Retina (tissue), 1 donor: ENCODE results near the gene KIRREL3.

ENCODE experiments used
- DNase-seq: peaks from one replicate; pipeline ENCODE4 v3.0.0-alpha.2; 2016

KIRREL3 gene

DNA sequence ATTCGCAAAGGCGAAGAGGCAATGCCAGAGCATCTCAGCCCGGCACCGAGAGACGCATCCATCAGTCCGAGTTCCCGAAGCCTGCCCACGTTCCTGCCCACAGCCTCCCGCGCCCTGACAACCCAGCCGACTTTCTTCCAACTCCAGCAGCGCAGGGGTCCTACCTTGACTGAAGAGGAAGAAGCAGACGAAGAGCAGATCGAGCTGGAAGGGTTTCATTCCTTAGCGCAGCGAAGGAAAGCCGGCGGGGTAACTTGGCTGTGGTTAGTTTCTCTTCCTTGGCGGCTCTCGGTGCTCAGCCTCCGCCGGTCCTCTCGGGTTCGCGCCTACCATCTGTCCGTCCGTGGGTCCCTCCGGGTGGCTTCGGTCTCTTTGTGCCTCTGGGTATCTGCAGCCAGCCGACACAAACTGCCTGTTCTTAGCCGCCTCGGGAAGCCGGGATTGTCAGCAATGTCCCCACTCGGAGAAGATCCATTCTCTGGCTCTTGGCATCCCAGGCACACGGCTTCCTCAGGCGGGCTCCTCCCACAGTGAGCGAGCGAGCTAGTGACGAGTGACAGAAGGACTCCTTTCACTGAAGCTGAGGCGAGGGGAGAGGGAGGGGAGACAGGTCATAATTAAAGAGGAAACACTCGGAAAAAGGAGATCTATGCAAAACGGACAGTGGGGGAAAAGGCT lies at the start of gene KIRREL3:
Gene KIRREL3 (minus strand): TSS at position 480 of the 678 bp plus-strand sequence.
- peak; percentile 84 for DNase-seq

DNA sequence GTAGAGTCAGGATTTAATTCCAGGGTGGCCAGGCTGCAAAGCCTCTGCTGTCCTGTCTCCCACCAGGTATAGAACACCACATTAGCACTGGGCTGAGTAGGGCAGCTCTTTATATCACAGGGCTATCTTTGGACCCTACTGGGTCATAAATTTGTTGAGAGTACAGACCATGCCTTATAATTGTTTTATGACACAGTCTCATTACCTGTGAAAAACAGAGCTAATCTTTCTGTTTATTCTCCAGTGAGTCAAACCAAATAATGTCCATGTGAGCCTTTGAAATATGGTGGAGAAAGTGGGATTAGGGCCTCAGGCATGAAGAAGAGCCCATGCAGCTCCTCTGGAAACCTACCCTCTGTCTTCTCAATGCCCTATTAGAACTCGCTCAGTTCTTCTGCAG lies 49.6 kb upstream of the KIRREL3 start:
- no peak for DNase-seq

GRCh38 chr11:127049486-127049885 lies 48.9 kb upstream of the KIRREL3 start:
- DNase-seq, result no peak

DNA sequence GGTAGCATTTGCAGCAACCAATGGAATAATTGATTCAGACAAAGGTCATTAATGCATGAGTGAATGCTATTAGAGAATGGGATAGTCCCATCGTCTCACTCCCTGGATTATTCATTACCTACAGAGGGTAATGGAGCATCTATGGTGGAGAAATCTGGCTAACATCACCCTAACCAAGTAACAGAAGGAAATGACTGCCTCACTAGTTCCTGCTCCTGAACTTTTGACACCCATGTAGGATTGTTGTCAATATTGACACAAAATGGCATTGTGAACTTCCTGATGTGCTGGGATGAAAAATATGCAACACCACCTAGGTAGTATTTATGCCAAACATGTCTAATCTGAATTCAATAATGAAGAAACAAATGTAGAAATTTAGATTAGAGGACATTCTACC lies 44.0 kb upstream of the KIRREL3 start:
- no peak for DNase-seq

- no peak for DNase-seq
Measured at GRCh38 chr11:127042445-127042844, 41.9 kb upstream of the KIRREL3 start.

DNA sequence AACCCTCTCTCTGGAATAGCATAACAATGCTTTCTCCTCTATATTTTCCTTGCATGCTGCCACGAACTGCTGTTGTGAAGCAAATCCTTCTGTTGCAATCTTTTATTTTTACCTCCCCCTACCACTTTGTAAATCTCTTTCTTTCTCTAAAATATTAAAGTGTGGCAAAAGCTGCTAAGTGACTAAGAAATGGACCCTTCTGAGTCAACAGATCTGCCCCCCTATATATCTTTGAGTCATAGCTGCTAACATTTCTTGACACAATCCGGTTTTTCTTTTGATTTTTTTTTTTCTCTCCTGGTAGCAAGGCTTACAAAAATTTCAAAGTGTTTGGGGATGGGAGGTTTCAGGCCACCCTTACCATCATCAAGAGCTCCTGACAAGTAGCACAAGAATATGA lies 39.0 kb upstream of the KIRREL3 start:
- DNase-seq, result no peak

- DNase-seq, result no peak
Measured at GRCh38 chr11:127037596-127037995, 37.0 kb upstream of the KIRREL3 start.

- DNase-seq, result no peak
Measured at GRCh38 chr11:127037001-127037400, 36.4 kb upstream of the KIRREL3 start.

- no peak for DNase-seq
Measured at GRCh38 chr11:127035824-127036223, 35.3 kb upstream of the KIRREL3 start.

GRCh38 chr11:127034973-127035372 lies 34.4 kb upstream of the KIRREL3 start:
- DNase-seq, result no peak

DNA sequence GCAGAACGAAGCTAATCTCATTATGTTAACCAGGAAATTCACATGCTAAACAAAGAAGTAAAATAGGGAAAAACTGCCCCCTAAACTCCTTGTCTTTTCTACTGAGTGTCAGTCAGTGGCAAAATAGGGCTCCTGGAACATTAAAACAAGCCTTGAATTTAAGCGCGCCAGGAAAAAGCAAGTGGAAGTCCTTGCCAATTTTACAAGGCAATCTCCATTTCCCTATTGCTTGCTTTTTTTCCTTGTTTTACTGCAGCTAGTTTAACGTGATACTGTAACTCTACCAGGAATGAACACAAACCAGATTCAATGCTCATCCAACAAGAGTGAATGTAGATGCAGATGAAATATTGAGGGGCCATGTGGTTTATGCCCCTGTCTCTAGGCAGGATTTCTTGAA lies 28.1 kb upstream of the KIRREL3 start:
- no peak for DNase-seq

GRCh38 chr11:127027789-127028188 lies 27.2 kb upstream of the KIRREL3 start:
- DNase-seq, result no peak

GRCh38 chr11:127027000-127027399 lies 26.4 kb upstream of the KIRREL3 start:
- DNase-seq, result no peak

DNA sequence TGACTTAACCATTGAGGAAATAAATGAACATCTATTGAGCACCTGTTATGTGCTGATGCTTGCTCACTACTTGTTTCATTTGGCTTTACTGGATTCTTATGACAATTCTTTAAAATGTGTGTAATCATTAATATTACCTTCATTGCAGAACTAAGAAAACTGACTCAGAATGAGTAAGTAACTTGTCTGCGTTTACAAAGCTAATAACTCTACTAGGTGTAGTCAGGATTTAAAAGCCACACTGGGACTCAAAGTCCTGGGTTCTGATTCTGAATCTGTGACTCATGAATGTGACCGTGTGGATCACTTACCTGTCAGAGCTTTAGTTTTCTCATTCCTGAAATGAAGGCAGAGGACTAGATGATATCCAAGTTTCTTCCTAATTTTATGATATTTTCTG lies 23.4 kb upstream of the KIRREL3 start:
- DNase-seq, result no peak

DNA sequence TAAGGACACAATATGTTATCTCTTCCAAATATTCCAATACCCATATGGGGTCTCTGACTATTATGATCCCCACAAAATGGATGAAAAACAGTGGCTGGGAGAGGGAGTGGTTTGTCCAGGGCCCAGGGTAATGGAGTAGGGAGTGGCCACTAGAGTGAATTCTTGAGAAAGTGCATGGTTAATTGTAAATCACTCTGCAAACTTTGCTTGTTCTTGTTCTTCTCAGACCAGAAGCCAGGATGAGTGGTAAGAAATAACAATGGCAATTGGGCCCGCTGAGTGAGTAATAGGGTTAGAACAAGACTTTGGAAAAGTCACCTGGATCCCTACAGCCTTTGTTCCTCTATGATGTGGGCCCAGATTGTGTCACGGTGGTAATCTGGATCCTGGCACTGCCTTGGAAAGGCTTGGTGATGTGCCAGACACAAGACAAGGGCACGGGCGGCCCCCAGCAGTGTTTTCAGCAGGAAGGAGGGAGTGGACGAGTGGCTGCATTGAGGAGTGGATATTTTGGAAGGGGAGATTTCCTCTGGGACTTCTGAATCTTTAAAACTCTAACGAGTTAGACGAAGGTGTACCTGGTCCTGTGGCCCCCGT lies 18.2 kb upstream of the KIRREL3 start:
- DNase-seq, result no peak

GRCh38 chr11:127017482-127017881 lies 16.9 kb upstream of the KIRREL3 start:
- DNase-seq, result peak; percentile 51

DNA sequence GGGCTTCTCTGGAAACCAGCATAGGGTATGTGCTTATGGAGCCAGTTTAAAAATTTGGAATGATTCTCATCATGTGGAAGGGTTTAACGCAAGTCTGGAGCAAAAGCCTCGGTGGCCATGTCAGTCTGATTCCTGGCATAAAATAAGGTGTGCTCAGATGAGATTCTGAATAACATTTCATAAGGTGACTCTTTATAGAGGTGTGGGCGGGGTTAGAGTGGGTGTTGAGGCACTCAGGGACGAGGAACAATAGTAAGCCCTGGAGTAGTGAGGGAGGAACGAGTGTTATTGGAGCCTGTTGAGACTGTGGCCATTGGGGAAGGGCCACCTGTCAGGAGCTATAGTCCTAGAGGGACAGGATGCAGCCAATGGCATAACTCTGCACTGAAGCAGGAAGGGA lies 13.0 kb upstream of the KIRREL3 start:
- no peak for DNase-seq

GRCh38 chr11:127006311-127006710 lies 5.7 kb upstream of the KIRREL3 start:
- no peak for DNase-seq

- DNase-seq, result peak; percentile 94
Measured at GRCh38 chr11:127003260-127003981, 2.9 kb upstream of the KIRREL3 start.

- DNase-seq, result no peak
Measured at GRCh38 chr11:127002669-127003259, 2.2 kb upstream of the KIRREL3 start.

DNA sequence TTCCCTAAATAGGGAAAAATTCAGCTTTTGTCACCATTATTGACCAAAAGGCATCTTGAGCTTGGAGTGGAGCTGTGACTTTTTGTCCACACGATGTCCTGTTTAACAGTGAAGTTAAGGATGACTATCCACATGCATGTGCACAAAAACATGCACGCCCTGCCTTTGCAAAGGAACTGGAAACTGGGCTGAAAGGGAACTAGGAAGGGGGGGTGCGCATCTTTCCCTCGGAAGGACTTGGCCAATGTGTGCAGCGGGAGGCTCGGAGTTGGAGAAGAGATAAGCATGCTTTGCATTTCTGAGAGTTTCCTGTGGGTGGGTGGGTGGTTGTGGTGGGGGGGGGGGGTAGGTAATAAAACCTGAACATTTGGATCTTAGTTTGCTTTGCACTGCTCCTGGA lies 411 bp upstream of the KIRREL3 start:
- DNase-seq, result no peak

GRCh38 chr11:126999366-126999765 lies 1.2 kb downstream of the KIRREL3 start:
- peak; percentile 21 for DNase-seq

DNA sequence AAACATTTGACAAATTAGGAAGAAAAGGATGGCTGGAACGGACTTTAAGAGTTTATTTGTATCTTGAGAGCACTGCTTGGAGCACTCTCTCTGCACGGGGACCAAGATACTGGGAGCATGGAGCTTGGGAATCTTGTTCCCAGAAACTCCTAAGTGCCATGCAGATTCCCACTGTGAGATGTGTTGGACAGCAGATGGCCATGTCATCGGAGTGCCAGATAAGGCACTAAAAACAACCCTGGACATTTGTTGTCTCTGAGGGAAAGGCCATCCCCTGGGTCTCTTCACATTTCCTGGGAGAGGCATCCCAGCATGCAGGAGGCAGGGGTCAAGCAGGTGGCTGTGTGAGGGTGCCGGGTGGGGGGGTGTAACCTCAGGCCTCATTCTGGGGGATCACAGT lies 2.9 kb downstream of the KIRREL3 start:
- DNase-seq, result peak; percentile 17

- peak; percentile 49 for DNase-seq
Measured at GRCh38 chr11:126997196-126997595, 3.4 kb downstream of the KIRREL3 start.
